Endothelial cell of umbilical vein (primary cell): ENCODE results near the gene MYO1E. TPM values are rescaled to one million over a fixed set of nuclear protein-coding genes. Genes with fewer than 3 reads are reported as not detected.

ENCODE experiments used
- BruUV-seq: library from RNA; stranded (reverse); fragments of 400-500 nt; replicated peaks from 2 replicates; lab custom pipeline; 2021; lab: Mats Ljungman, UMichigan
- CTCF ChIA-PET: fragments of 300-600, 350-600 bp; sonication (Branson Sonifier 250); formaldehyde crosslinking; loops from one replicate; lab custom pipeline; 2021; ENCODE audit warnings: antibody characterized with exemption, inconsistent platforms; lab: Charles Lee
- POLR2A ChIA-PET: fragments of 300-600, 350-600 bp; sonication (Branson Sonifier 250); formaldehyde crosslinking; loops from one replicate; lab custom pipeline; 2021; ENCODE audit warnings: antibody characterized with exemption, inconsistent platforms; lab: Charles Lee
- DNase-seq: peaks from one replicate; pipeline ENCODE4 v3.0.0-alpha.2; 2011; ENCODE audit warnings: low read depth, low spot score
- FAIRE-seq: peaks from 2 replicates; lab custom pipeline; 2011; peaks lifted over from hg19 to GRCh38; lab: Jason Lieb, UNC
- H2AFZ ChIP-seq: 2 replicates; pipeline ENCODE4 v1.6.0; 2012; ENCODE audit warnings: low read depth, low read length, control low read depth, inconsistent platforms
- H3K27ac ChIP-seq: 2 replicates; pipeline ENCODE4 v1.5.1; 2011; ENCODE audit warnings: low read depth, mild to moderate bottlenecking, control low read depth, low read length, moderate library complexity; ENCODE audit not compliant: insufficient read depth
- H3K27me3 ChIP-seq, 2 experiments: 2 replicates each; pipeline versions ENCODE4 v1.6.0 to v1.6.1; 2011; ENCODE audit warnings: low read length in 2 of 2, mixed read lengths in 1 of 2; ENCODE audit not compliant: control insufficient read depth in 2 of 2, insufficient read depth in 2 of 2
- H3K36me3 ChIP-seq, 2 experiments: 2 replicates in 1 of 2; 3 replicates in 1 of 2; pipeline ENCODE4 v1.5.1; 2011; ENCODE audit warnings: low read length in 2 of 2, mild to moderate bottlenecking in 1 of 2, moderate library complexity in 1 of 2; ENCODE audit not compliant: control insufficient read depth in 2 of 2, insufficient read depth in 2 of 2; ENCODE audit errors: extremely low read depth in 1 of 2
- H3K4me1 ChIP-seq: 3 replicates; pipeline ENCODE4 v1.5.1; 2011; ENCODE audit warnings: mild to moderate bottlenecking, low read length; ENCODE audit not compliant: control insufficient read depth, insufficient read depth; ENCODE audit errors: extremely low read depth
- H3K4me2 ChIP-seq: 2 replicates; pipeline ENCODE4 v1.6.1; 2011; ENCODE audit warnings: low read length, control low read depth, mixed read lengths; ENCODE audit not compliant: insufficient read depth
- H3K4me3 ChIP-seq, 3 experiments: fragments of 200-600 bp in 1 of 3; sonication (generic), shearing (Covaris generic) in 1 of 3; replicated peaks in 1 of 3; 2 replicates each; pipeline ENCODE4 v1.5.1; 2011 to 2016; ENCODE audit warnings: control low read depth in 3 of 3, low read length in 3 of 3, mild to moderate bottlenecking in 2 of 3, inconsistent platforms in 1 of 3, low read depth in 1 of 3, moderate library complexity in 1 of 3; ENCODE audit not compliant: insufficient read depth in 1 of 3
- H3K79me2 ChIP-seq: 2 replicates; pipeline ENCODE4 v1.6.0; 2012; ENCODE audit warnings: low read length, inconsistent platforms; ENCODE audit not compliant: control insufficient read depth, insufficient read depth
- H3K9ac ChIP-seq: replicated peaks from 2 replicates; pipeline ENCODE3; 2011; ENCODE audit warnings: low read length, control low read depth; ENCODE audit not compliant: insufficient read depth; ENCODE audit errors: extremely low read depth
- H3K9me1 ChIP-seq: replicated peaks from 3 replicates; pipeline ENCODE4 v1.6.0; 2011; ENCODE audit warnings: mild to moderate bottlenecking, low read length; ENCODE audit not compliant: control insufficient read depth, insufficient read depth; ENCODE audit errors: extremely low read depth
- H3K9me3 ChIP-seq: replicated peaks from 2 replicates; pipeline ENCODE4 v1.5.1; 2012; ENCODE audit warnings: low read length, inconsistent platforms; ENCODE audit not compliant: control insufficient read depth, insufficient read depth
- H4K20me1 ChIP-seq: replicated peaks from 2 replicates; pipeline ENCODE3; 2011; ENCODE audit warnings: mild to moderate bottlenecking, low read length; ENCODE audit not compliant: control insufficient read depth, insufficient read depth; ENCODE audit errors: extremely low read depth
- EZH2 ChIP-seq: IDR thresholded peaks from 2 replicates; pipeline ENCODE4 v1.6.1; 2012; ENCODE audit warnings: borderline replicate concordance, low read depth, mild to moderate bottlenecking, moderate library complexity, low read length, inconsistent platforms; ENCODE audit not compliant: severe bottlenecking
- FOS ChIP-seq: IDR thresholded peaks from 2 replicates; pipeline ENCODE4 v1.6.1; 2011; ENCODE audit warnings: mild to moderate bottlenecking, low read length, moderate library complexity, borderline replicate concordance; ENCODE audit not compliant: insufficient read depth
- GATA2 ChIP-seq: IDR thresholded peaks from 2 replicates; pipeline ENCODE4 v1.7.0; 2011; ENCODE audit warnings: low read depth, mild to moderate bottlenecking, moderate library complexity, mixed read lengths, low read length; ENCODE audit not compliant: insufficient read length, insufficient read depth
- JUN ChIP-seq: IDR thresholded peaks from 2 replicates; pipeline ENCODE4 v1.6.1; 2011; ENCODE audit warnings: borderline replicate concordance, low read depth; ENCODE audit not compliant: insufficient read length, insufficient read depth
- MYC ChIP-seq: IDR thresholded peaks from one replicate; pipeline ENCODE4 v1.6.1; 2011; ENCODE audit warnings: mild to moderate bottlenecking, low read depth, low read length
- POLR2A ChIP-seq: IDR thresholded peaks from 2 replicates; pipeline ENCODE4 v1.6.1; 2012; ENCODE audit warnings: low read depth, mild to moderate bottlenecking, control low read depth, low read length
- POLR2AphosphoS5 ChIP-seq: IDR thresholded peaks from 2 replicates; pipeline ENCODE4 v1.6.1; 2012; ENCODE audit warnings: low read depth, mild to moderate bottlenecking, control low read depth, low read length, moderate library complexity; ENCODE audit not compliant: insufficient read depth
- dilution Hi-C: fragments of 300-500 bp; cut with MboI; formaldehyde crosslinking; loops from one replicate; pipeline ENCODE4 v1.15.0; 2019; ENCODE audit warnings: low sequenced_read_pairs; ENCODE audit not compliant: extremely low pct_ligation_motif_present
- intact Hi-C: fragments of 100-400 bp; cut with micrococcal nuclease; formaldehyde crosslinking; loops from one replicate; pipeline ENCODE4 v1.10.0; 2022
- polyA plus RNA-seq, 4 experiments: library from polyadenylated mRNA; depleted of rRNA in 3 of 4; stranded (reverse) in 3 of 4; unstranded in 1 of 4; fragments of >200 nt; gene quantifications; 2 replicates each; pipeline versions ENCODE4 v1.2.1 to v1.2.3, GENCODE V29; 2011 to 2012; ENCODE audit warnings: missing spikeins in 1 of 4
- total RNA-seq: library from RNA; stranded (reverse); gene quantifications from 2 replicates; pipeline ENCODE4 v1.2.3, GENCODE V29; 2021
- TF ChIP-seq, protein P1 (sequence below), 2 donors: IDR thresholded peaks; 1 replicate in 1 of 2; 2 replicates in 1 of 2; pipeline ENCODE4 v1.5.1; 2011; ENCODE audit warnings: low read length in 2 of 2, mild to moderate bottlenecking in 2 of 2, moderate library complexity in 2 of 2, control low read depth in 1 of 2, inconsistent platforms in 1 of 2, low read depth in 1 of 2; ENCODE audit not compliant: insufficient read depth in 1 of 2; ENCODE audit errors: extremely low read depth in 1 of 2
- TF ChIP-seq, protein P2 (sequence below): IDR thresholded peaks from 2 replicates; pipeline ENCODE4 v1.6.1; 2011; ENCODE audit not compliant: insufficient read depth, insufficient read length

MYO1E gene
- total and polyA plus RNA-seq, 2 donors (not counting 3 experiments of a cell fraction or from before 2014, with no cell fraction given), result 31.6 to 218 TPM

DNA sequence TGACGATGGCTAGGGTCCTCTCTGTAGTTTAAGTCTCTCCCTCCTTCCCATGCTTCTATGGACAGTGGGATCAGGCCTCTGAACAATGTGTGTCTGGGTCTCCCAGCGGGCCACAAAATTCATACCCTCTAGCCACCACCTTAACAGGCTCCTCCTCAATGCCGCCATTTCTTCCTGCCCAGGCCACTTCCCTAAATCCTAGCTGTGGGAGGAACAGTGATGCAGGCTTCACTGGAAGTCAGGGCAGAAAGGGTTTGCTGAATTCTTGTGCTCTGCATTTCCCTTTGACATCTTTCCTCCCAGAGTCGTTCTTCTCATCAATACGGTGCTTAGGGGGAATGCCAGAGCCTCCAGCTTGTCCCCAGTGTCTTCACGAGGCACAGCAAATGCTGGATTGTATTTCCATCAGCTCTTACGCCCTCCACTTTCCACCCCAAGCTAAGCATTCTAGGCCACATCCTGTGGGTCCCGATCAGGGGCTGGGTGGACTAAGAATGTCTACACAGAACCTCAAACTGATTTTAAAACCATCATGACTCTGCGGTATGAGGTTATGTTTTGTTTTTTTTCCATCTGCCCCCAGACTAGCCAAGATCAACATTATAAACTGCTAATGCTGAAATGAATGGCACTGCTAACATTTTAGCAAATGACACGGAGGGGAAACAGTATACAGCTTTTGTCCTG, 177.9 kb downstream of the MYO1E start:
- dilution Hi-C loops, result no loop called here
- Histone ChIP-seq H3K9ac (no peak overlapping the region), H3K27me3 (no peaks in the 10 kb centered on the region), H3K79me2 (no peaks in the 10 kb centered on the region), H4K20me1 (no peaks in the 10 kb centered on the region), H3K9me3 (no peaks in the 10 kb centered on the region), H3K36me3 (peaks cover 19 to 28% of the 10 kb centered on the region in 2 experiments), H3K27ac (no peak overlapping the region), H2AFZ (no peak overlapping the region), H3K9me1 (no peaks in the 10 kb centered on the region), H3K4me3 (no peak overlapping the region), H3K4me1 (peaks cover 27% of the 10 kb centered on the region), H3K4me2 (no peak overlapping the region)
- CTCF ChIA-PET, result no interaction called here
- POLR2A ChIA-PET, result no interaction called here
- no peak for FAIRE-seq
- TF ChIP-seq, protein P1, sequence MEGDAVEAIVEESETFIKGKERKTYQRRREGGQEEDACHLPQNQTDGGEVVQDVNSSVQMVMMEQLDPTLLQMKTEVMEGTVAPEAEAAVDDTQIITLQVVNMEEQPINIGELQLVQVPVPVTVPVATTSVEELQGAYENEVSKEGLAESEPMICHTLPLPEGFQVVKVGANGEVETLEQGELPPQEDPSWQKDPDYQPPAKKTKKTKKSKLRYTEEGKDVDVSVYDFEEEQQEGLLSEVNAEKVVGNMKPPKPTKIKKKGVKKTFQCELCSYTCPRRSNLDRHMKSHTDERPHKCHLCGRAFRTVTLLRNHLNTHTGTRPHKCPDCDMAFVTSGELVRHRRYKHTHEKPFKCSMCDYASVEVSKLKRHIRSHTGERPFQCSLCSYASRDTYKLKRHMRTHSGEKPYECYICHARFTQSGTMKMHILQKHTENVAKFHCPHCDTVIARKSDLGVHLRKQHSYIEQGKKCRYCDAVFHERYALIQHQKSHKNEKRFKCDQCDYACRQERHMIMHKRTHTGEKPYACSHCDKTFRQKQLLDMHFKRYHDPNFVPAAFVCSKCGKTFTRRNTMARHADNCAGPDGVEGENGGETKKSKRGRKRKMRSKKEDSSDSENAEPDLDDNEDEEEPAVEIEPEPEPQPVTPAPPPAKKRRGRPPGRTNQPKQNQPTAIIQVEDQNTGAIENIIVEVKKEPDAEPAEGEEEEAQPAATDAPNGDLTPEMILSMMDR (IDR thresholded peaks at IDR 0.05; ENCODE audit: extremely low read depth in 1 of 2, insufficient read depth in 1 of 2, low read depth in 1 of 2, low read length in 2 of 2), result no peak
- no peak for TF ChIP-seq POLR2AphosphoS5
- no peak for TF ChIP-seq POLR2A
- TF ChIP-seq, protein P2, sequence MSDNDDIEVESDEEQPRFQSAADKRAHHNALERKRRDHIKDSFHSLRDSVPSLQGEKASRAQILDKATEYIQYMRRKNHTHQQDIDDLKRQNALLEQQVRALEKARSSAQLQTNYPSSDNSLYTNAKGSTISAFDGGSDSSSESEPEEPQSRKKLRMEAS, result no peak
- TF ChIP-seq MYC, result no peak
- no peak for TF ChIP-seq JUN
- no peak for TF ChIP-seq EZH2
- no peak for TF ChIP-seq FOS
- TF ChIP-seq GATA2, result no peak
- DNase-seq, result no peak
- intact Hi-C loops, result no loop called here
- BruUV-seq, result no TSS peak
